ENCODE results near the gene BARX1.

- TF ChIP-seq SUZ12 (IDR thresholded peaks at IDR 0.05) (no peak), ARNT (IDR thresholded peaks at IDR 0.05) (no peak), ELF4 (IDR thresholded peaks at IDR 0.05) (no peak)
Measured at GRCh38 chr9:93916358-93916757, 38.8 kb downstream of the BARX1 start.
